Measurements from ENCODE around the gene ECE1. TPM values are rescaled to one million over a fixed set of nuclear protein-coding genes. Genes with fewer than 3 reads are reported as not detected.

The ECE1 gene
- total and polyA plus RNA-seq, 10 donors: 17.2 to 142 (median 105) TPM

- intact Hi-C loops (cut with DNase I; ENCODE audit: low total_unique reads): no loop called here
- no peaks in the 10 kb centered on the region for H3K27me3 ChIP-seq (replicated peaks in 1 of 7)
- H3K4me1 ChIP-seq: peaks cover 33 to 97% (median 61%) of the 10 kb centered on the region in 6 donors
- H3K36me3 ChIP-seq: peaks cover 0 to 80% (median 5%) of the 10 kb centered on the region in 6 donors
- H3K27ac ChIP-seq: peak overlapping the region; percentile 55 to 91 (median 86)
- TF ChIP-seq POLR2AphosphoS5 (IDR thresholded peaks at IDR 0.05) (peak; percentile 65 to 79 (median 72)), POLR2A (IDR thresholded peaks at IDR 0.05) (no peak)
- TF ChIP-seq, protein P1, sequence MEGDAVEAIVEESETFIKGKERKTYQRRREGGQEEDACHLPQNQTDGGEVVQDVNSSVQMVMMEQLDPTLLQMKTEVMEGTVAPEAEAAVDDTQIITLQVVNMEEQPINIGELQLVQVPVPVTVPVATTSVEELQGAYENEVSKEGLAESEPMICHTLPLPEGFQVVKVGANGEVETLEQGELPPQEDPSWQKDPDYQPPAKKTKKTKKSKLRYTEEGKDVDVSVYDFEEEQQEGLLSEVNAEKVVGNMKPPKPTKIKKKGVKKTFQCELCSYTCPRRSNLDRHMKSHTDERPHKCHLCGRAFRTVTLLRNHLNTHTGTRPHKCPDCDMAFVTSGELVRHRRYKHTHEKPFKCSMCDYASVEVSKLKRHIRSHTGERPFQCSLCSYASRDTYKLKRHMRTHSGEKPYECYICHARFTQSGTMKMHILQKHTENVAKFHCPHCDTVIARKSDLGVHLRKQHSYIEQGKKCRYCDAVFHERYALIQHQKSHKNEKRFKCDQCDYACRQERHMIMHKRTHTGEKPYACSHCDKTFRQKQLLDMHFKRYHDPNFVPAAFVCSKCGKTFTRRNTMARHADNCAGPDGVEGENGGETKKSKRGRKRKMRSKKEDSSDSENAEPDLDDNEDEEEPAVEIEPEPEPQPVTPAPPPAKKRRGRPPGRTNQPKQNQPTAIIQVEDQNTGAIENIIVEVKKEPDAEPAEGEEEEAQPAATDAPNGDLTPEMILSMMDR (IDR thresholded peaks at IDR 0.05 in 8 of 11, conservative IDR thresholded peaks at IDR 0.05 in 3 of 11): no peak
- H3K9me3 ChIP-seq: no peaks in the 10 kb centered on the region
- WGBS, 5 donors: 9 to 18% (median 16%) methylated on average over 5 of the region's 5 CpGs
- peak overlapping the region in 1 of 8 donors; percentile 56 for H3K4me3 ChIP-seq
- peak; percentile 89 for DNase-seq
Measured at GRCh38 chr1:21280011-21280471, 10.2 kb downstream of the ECE1 start.

DNA sequence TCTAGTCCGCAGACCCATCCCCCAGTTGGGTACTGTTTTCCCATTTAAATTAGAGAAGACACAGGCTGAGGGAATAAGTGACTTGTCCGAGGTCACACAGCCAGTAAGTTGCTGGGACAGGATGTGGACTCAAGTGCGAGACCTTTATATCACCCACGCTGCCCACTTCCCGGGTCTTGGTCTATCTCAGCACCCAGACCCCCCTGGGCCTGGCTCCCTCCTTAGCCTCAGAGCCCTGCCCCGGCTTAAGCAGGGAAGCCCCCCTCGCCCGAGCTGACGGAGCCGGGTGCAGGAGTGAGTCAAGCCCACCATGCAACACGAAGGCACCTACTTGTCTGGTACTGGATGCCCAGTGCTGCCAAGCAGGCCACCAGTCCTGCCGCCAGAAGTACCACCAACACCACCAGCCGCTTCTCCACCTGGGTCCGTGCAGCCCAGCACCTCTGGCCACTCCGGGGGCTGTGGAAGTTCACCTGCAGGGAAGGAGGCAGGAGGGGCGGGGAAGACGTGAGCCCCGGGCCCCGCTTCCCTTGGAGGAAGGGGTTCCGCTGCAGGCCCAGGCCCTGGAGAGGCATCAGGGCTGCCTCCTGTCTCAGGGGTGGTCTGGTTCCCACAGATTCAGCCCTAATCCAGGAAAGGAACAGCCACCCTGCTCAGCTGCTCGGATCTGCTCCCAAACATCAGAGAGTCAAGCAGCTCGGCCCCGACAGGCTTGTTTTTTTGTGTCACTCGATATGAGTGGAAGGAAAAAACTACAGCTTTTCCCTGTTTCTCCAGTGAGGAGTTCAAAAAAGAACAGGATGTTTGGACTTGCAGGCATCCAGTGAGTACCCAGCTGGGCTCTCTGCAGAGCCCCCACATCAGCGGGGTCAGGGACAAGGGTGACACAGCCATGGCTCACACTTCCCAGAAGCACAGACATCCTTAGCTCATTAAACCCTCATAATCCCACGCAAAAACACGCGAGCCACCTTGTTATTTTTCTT is 11.1 kb downstream of the ECE1 start:
- intact Hi-C loops (cut with DNase I; ENCODE audit: low total_unique reads): no loop called here
- TF ChIP-seq, protein P1 (IDR thresholded peaks at IDR 0.05 in 8 of 11, conservative IDR thresholded peaks at IDR 0.05 in 3 of 11): no peak
- TF ChIP-seq POLR2AphosphoS5 (IDR thresholded peaks at IDR 0.05) (peak in 1 of 3 donors; percentile 62), POLR2A (IDR thresholded peaks at IDR 0.05) (no peak)
- Histone ChIP-seq H3K4me3 (peak overlapping the region in 6 of 8 donors; percentile 7 to 56 (median 19)), H3K27me3 (replicated peaks in 1 of 7) (no peaks in the 10 kb centered on the region), H3K27ac (peak overlapping the region; percentile 71 to 91 (median 86)), H3K36me3 (peaks cover 0 to 83% (median 6%) of the 10 kb centered on the region in 6 donors), H3K9me3 (no peaks in the 10 kb centered on the region), H3K4me1 (peaks cover 25 to 91% (median 52%) of the 10 kb centered on the region in 6 donors)
- DNase-seq: peak; percentile 75
- 59 to 73% (median 70%) methylated on average over 16 to 28 of the region's 28 CpGs for WGBS, 5 donors

DNA sequence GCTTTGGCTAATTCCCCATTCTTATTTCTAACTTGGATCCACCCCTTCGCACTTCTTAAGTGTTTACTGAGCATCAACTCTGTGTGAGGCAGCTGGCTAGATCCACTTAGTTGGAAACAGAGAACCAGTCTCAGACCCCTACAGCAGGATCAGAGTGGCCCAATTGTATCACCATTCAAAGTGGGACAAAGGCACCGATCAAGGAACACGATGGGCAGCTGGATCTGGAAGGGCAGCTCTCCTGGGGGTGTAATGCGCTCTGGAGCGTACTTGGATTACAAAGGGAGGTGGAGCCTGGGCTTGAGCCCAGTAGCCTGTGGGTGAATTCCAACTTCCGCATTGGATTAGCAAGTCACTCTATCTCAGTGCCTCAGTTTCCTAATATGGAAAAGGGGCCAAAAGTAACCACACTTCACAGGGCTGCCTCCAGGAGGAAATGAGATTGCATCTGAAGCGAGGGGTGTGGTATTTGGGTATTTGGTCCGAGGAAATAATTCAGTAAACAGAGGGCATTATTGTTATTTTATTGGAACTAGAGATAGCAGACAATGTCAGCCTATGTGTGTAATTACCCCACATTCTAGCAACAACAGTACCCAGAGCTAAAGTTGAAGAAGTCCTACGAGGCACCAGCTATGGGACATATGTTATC is 11.9 kb downstream of the ECE1 start:
- Histone ChIP-seq H3K9me3 (no peaks in the 10 kb centered on the region), H3K36me3 (peaks cover 0 to 83% (median 10%) of the 10 kb centered on the region in 6 donors), H3K27ac (peak overlapping the region; percentile 71 to 91 (median 86)), H3K4me3 (peak overlapping the region in 5 of 8 donors; percentile 7 to 56 (median 21)), H3K27me3 (replicated peaks in 1 of 7) (no peaks in the 10 kb centered on the region), H3K4me1 (peaks cover 25 to 82% (median 50%) of the 10 kb centered on the region in 6 donors)
- DNase-seq: no peak
- WGBS, 5 donors: 69 to 73% (median 72%) methylated on average over 9 of the region's 9 CpGs
- intact Hi-C loops (cut with DNase I; ENCODE audit: low total_unique reads): no loop called here
- TF ChIP-seq POLR2AphosphoS5 (IDR thresholded peaks at IDR 0.05) (no peak), POLR2A (IDR thresholded peaks at IDR 0.05) (no peak)
- TF ChIP-seq, protein P1 (IDR thresholded peaks at IDR 0.05 in 8 of 11, conservative IDR thresholded peaks at IDR 0.05 in 3 of 11): no peak

All from spleen (tissue), 11 donors.